HG02763 (cell line): ENCODE measurements around the gene APEH.
A peak's percentile ranks its signal among the peaks of the same experiment; 100 is the strongest.

Source experiments
- ATAC-seq: cut with Tn5 transposase; IDR thresholded peaks from one replicate; pipeline ENCODE4 v1.9.1; 2021; ENCODE audit warnings: mild to moderate bottlenecking, moderate library complexity; ENCODE audit not compliant: unreplicated experiment

The APEH gene

GRCh38 chr3:49723628-49724551 is 49.7 kb downstream of the APEH start, which contains the start of gene GMPPB:
TSS of gene GMPPB (minus strand) at chr3:49723951. CDS start at chr3:49723726, 225 bp downstream.
- peak; percentile 79 for ATAC-seq

DNA sequence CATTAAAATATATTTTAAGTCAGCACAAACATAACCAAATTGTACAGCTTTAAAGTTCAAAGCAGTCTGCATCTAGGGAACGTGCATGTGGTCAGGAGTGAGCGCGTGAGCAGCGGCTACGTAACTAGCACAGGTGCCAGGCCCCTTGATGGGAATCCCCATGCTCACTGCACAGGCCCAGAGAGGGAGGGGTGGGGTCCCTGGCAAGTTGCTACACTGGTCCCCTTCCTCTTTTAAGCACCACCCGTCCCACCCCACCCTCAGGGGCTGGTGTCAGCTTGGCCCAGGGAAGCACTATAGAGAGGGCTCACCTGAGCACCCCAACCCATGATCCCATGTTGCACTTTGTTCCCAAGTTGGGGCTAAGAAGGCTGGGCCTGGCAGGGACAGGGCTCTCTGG is 50.4 kb downstream of the APEH start:
- ATAC-seq = no peak

DNA sequence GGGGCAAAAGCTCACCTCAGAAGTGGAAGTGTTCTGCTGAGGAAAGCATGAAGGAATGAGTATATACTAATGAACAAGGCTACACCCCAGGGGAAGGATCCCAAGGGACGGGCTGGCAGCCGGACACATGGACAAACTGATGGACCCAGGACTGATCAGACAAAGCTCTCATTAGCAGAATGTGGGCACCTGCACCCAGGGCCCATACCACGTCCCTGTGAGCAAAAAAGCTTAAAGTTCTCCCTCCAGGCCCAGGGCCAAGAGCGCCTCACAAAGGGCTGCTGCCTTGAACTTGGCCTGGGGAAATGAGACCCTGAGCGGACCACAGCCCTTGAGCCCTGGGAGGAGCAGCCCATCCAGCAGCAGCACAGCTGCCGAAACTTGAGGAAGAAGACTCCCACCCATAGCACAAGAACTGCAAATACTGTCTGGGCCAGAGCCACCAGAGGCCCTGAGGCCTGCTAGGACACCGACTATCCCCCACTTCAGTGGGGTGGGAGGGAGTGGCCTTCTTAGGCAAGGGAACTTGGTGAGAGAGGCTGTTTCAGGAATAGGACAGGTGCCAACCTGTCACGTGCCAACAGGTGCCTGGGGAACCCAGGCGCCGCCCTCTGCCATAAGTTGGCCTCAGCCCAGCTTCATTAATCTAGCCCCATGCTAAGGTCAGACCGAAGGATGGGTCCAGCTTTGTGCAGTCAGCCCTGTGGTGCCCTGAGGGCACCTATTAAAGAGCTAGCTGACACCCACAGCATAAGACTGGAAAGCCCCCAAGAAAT is 51.9 kb downstream of the APEH start:
- no peak for ATAC-seq

GRCh38 chr3:49727154-49727923 is 53.2 kb downstream of the APEH start:
- ATAC-seq = no peak

DNA sequence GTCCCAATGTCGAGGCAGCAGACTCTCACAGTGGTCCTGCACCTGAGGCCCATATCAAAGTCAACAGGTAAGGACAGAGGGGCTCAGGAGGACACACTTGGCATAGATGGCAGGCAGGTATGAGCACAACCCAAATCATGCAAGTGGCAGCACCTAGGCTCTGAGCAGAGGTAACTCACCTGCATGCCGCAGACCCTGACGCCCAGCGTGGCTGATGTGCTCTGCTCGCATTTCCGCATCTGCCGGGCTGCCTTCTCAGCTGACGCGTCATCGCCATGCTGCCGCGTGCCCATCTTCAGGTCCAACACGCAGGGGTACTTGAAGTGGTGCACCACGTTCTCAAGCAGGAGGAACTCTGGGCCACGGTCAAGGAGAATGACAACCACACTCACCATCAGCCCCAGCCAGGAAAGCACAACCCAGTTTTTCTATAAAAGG is 53.8 kb downstream of the APEH start:
- no peak for ATAC-seq

DNA sequence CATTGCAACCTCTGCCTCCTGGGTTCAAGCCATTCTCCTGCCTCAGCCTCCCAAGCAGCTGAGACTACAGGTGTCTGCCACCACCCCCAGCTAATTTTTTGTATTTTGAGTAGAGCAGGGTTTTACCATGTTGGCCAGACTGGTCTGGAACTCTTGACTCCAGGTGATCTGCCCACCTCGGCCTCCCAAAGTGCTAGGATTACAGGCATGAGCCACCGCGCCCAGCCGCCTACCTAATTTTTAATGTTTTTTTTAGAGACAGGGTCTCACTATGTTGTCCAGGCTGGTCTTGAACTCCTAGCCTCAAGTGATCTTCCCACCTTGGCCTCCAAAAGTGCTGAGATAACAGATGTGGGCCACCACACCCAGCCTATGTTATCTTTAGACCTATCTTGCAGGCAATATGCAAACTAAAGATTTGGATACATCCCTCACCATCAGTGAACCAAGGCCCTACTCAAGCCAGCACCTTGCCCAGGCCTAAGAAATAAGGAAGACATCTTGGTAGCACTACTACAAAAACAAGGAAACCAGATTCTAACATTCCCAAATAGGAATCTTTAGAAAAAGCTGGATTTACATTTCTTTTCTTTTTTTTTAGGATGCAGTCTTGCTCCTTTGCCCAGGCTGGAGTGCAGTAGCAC is 55.9 kb downstream of the APEH start:
- ATAC-seq = no peak

DNA sequence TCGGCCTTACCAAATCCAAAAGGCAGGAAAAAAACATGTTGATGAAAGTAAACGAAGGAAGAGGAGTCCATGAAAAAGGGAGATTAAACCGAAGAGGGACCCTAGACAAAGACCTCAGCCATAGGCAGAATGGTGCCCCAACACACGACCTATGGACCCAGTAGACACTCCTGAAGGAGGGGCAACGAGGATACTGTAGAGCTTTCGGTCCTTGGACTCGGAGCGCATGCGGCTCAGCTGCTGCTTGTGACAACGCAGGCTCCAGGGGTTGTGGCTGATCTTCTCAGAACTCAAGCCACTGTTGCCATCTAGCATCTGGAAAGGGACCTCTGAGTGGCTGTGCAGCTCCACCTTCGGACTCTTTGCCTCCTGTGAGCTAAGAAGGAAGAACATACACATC is 58.4 kb downstream of the APEH start:
- no peak for ATAC-seq

DNA sequence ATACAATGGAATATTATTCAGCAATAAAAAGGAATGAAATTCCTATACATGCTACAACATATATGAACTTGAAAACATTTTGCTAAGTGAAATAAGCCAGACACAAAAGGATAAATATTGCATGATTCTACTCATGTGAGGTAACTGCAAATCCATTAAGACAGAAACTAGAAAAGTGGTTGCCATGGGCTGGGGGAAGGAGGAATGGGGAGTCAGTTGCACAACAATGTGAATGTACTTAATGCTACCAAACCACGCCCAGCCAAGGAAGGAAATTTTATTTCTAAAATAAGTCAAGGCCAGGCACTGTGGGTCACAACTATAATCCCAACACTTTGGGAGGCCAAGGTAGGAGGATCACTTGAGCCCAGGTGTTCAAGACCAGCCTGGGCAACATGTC is 59.4 kb downstream of the APEH start:
- no peak for ATAC-seq
